ENCODE measurements around the gene SYCN.
"Not testable (repeated sequence)": the region's sequence is repeated elsewhere in the genome, so short reads cannot be mapped to it uniquely, and the experiment has no call there.

SYCN gene

DNA sequence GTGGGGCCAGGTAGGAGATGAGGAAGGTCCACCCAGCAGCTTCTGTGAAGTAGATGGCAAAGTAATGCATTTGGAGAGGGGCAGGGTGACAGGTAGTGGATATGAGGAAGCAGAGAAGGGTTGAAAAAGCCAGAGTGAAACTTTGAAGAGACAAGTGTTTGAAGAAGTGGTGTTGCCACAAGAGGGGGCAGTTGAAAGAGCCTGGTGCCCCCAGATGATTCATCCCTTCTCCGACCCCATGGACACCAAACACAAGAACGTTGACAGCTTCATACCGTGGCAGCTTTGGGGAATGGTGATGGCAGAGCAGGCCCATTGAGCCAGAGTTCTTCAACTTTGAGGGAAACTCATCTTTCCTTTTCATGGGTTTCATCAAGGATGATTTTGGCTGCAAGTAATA is 20.8 kb upstream of the SYCN start:
- DNase-seq (ENCODE audit: low spot score): no peak

DNA sequence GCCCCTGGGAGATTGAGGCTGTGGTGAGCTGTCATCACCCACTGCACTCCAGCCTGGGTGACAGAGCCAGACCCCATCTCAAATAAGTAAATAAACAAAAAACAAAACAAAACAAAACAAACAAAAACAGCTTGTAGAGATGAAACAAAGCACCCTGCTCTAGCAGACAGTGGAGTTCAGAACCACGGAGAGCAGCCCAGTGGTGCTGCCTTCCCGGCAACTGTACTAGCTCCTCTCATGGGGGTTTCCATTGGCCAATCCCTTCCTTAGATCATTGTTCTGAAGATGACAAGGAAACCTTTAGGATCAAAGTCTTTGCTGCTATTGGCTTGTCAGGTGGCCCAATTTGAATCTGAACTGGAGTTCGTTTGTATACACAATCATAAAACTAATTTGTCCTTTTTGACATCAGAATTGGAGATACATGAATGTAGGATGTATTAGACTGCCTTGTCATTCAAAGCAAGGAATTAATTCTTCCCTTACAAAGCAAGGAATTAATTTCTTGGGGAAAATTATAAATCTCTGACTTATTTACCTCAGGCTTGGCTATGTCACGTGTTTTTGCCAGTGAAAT is 19.7 kb upstream of the SYCN start:
- DNase-seq (ENCODE audit: low spot score): no peak

DNA sequence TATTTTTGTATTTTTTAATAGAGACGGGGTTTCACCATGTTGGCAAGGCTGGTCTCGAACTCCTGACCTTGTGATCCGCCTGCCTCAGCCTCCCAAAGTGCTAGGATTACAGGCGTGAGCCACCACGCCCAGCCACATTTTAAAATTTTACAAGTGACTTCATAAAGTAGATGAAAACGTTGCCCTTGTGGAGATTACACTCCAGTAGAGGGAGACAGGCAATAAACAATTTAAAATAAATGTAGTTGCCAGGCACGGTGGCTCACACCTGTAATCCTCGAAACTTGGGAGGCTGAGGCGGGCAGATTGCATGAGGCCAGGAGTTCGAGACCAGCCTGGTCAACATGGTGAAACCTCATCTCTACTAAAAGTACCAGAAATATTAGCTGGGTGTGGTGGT is 15.0 kb upstream of the SYCN start:
- DNase-seq (ENCODE audit: low spot score): not testable (repeated sequence)

DNA sequence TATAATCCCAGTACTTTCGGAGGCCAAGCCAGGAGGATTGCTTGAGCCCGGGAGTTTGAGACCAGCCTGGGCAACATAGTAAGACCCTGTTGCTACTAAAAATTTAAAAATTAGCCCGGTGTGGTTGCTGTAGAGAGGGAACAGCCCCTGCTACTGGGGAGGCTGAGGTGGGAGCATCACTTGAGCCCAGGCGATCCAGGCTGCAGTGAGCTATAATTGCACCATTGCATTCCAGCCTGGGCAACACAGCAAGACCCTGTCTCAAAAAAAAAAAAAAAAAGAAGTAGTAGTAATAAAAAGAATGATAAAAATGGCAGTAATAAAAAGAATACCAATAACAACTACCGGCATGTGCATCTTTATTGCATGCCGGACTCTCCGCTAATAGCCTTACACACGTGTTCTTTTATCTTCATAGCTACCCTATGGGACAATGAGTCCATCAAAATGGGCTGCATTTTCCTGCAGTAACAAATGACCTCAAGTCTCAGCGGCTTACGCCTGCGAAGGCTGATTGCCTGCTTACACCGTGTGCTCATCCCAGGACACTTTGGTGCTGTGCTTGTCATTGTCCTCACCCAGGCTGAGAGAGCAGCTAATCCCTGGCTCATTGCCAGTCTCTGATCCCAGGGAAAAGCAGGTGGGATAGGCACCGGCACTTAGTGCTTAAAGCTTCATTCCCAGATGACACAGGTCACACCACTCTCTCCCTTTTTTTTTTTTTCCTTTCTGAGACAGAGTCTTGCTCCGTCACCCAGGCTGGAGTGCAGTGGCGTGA is 14.4 kb upstream of the SYCN start:
- no peak for DNase-seq (ENCODE audit: low spot score)

DNA sequence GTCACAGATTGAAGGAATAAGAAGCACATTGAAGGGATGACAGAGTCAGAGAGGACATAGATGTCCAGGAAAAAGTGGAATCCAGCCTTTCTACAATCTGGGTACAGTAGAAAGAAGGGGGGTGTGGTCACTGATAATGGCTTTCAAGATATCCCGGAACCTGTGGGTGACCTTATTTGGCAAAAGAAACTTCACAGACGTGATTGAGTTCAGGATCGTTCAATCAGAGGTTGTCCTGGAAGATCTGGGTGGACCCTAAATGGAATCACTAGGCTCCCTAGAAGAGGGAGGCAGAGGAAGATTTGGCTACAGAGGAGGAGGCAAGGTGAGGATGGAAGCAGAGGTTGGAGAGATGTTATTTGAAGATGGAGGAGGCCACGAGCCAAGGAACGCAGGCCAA is 13.0 kb upstream of the SYCN start:
- no peak for DNase-seq (ENCODE audit: low spot score)

DNA sequence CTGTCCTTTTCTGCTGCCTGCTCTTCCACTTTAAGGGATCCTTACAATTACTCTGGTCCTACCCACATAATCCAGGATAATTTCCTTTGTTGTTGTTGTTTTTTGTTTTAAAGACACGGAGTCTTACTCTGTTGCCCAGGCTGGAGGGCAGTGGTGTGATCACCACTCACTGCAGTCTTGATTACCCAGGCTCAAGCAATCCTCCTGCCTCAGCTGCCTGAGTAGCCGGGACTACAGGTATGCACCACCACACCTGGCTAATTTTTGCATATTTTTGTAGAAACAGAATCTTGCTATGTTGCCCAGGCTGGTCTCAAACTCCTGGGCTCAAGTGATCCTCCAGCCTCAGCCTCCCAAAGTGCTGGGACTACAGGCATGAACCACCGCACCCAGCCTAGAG is 11.3 kb upstream of the SYCN start:
- DNase-seq (ENCODE audit: low spot score): not testable (repeated sequence)

DNA sequence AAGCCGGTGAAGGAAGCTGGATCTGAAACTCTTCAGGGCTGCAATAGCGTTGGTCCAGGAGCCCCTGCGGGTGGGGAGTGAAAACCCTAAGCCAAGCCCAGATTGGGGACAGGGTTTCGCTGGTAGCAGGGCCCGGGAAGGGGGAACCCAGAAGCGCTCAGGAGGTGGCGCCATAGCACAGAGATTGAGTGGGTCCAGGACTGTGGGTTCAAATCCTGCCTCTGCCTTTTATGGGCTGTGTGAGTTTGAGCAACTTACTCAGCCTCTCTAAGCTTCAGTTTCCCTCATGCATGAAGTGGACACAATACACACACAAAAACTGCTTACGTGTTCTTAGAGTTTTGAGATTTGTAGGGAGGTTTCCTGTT is 8.3 kb upstream of the SYCN start:
- DNase-seq (ENCODE audit: low spot score): peak; percentile 57

DNA sequence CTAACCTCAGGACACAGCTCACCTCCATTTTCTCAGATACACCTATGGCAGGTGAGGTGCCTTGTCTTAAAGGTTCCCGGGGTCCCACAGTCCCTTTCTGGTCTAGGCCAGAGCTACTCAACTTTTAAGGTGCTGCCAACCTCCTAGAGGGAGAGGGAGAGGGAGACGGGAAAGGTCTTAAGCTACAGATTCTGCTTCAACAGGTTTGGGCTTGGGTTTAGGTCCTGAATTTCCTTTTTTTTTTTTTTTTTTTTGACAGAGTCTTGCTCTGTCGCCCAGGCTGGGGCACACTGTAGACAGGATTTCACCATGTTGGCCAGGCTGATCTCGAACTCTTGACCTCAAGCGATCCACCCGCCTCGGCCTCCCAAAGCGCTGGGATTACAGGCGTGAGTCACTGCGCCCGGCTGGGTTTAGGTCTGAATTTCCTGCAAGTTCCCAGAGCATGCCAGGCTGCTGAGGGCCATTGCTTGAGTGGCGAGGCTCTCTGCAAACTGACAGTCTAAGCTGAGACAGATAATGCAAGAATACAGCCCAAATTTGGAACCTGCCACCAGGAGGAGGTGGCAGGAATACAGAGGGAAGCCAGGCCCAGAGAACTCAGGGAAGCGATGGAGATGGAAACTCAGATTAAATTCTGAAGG is 7.8 kb upstream of the SYCN start:
- DNase-seq (ENCODE audit: low spot score): no peak

DNA sequence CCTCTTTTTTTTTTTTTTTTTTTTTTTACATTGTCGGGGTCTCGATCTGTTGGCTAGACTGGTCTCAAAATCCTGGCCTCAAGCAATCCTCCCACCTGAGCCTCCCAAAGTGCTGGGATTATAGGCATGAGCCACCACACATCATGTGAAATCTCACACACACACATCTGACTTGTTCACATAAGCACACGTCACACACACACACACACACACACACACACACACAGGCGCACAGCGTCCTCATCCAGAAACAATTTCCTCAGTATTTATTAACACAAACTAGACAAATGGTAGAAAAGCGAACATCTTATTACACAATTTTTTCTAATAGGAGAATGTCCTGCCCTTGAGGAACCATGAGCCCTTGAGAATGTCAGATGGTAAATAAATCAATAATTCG is 5.1 kb upstream of the SYCN start:
- DNase-seq (ENCODE audit: low spot score): no peak

DNA sequence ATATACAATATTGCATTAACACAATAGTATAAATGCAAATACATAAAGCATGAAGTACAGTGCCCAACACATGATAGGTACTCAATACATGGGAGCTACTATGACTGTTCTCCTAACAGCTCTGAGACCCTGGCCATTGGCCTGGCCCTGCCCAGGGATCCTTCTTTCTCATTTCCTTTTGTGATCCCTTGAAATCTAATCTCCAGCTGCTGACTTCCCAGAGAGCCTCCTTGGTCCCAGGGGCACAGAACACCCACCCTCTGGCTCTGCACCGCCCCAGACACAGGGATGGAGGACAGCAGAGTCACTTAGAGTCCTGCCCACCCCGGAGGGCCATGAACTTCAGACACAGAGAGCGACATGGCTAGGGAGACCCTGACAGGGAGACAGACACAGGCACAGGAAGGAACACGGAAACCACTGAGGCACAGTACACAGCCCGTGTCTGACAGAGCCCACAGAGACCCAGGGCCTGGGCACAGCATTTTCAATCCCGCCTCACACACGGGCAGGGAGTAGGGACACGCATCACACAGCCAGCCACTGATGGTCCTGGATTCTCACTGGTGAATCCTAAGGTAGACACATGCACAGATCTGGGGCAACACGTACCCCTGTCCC is 4.2 kb upstream of the SYCN start:
- DNase-seq (ENCODE audit: low spot score): no peak

DNA sequence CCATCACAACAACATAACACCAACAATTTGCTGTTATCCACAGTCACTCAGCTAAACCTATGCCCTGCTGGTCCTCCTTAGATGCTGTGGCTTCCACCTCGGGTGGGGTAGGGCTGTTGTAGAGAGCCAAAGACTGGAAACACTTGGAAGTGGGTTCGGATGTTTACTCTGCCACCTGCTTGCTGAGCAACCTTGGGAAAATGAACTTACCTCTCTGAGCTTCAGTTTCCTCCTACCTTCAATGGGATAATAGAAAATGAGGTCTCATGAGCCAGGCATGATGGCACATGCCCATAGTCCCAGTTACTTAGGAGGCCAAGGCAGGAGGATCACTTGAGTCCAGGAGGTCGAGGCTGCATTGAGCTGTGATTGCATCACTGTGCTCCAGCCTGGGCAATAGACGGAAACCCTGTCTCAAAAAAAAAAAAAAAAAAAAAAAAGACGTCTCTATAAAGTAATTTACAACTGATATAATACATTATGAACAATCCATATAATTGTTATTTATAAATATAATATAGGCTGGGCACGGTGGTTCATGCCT is 3.3 kb upstream of the SYCN start:
- no peak for DNase-seq (ENCODE audit: low spot score)

DNA sequence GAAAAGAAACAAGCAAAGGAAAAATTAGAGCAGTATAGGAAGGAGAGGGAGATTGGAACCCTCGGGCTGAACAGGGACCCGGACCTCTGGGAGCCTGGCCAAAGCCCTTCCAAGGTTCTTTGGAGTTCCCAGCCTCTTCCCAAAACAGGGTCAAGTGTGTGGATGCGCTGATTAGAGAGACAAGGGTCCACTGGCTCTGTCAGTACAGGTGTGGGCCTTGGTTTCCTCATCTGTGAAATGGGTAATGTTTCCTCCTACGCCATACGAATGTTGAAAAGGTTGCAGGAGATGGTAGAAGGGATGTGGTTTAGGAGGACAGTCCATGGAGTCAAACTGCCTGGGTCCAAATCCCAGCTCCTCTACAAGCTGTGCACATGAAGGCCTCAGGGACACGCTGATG is 2.1 kb upstream of the SYCN start:
- no peak for DNase-seq (ENCODE audit: low spot score)

DNA sequence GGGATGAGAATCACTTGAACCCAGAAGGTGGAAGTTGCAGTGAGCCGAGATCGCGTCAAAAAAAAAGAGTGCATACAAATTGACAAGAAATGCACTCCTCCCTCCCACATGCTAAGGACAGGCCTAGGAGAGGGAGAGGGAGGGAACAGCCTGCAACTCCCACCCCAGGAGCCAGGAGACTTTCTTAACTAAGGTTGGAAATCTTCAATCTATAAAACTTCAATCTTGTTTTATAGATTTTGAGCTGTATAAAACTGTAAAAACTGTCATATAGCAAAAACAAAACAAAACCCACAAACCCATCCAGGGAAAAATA is 1.3 kb upstream of the SYCN start:
- DNase-seq (ENCODE audit: low spot score): no peak

DNA sequence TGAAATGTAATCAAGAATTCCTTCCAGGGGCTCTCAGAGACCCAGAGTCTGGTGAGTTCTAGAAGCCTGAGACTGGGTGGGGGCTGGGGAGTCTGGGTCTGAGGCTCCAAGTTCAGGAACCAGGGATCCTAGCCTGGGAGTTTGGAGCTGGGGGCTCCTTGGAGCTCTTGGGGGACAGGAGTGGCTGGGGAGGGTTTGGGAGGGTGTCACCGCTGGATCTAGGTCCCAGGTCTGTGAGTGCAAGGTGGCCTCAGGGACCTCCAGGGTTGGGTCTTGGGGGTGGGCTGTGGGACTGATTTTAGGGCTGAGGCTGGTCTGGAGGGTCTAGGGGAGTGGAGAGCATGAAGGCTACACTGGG is 1.1 kb downstream of the SYCN start:
- DNase-seq (ENCODE audit: low spot score): no peak

DNA sequence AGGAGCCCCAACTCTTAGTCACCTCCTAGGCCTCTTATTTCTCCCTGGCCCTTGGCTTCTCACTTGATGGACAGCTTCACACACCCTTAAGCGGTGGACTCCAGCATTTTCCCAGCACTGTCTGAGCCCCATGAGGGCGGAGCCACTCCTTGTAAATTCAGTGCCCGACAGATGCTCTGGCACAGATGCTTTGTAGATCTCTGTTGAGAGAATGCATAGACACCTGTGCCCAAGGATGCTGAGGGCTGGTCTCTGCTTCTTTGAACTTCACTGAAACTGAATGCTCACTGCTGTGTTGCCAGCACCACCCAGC is 3.3 kb downstream of the SYCN start:
- DNase-seq (ENCODE audit: low spot score): no peak

DNA sequence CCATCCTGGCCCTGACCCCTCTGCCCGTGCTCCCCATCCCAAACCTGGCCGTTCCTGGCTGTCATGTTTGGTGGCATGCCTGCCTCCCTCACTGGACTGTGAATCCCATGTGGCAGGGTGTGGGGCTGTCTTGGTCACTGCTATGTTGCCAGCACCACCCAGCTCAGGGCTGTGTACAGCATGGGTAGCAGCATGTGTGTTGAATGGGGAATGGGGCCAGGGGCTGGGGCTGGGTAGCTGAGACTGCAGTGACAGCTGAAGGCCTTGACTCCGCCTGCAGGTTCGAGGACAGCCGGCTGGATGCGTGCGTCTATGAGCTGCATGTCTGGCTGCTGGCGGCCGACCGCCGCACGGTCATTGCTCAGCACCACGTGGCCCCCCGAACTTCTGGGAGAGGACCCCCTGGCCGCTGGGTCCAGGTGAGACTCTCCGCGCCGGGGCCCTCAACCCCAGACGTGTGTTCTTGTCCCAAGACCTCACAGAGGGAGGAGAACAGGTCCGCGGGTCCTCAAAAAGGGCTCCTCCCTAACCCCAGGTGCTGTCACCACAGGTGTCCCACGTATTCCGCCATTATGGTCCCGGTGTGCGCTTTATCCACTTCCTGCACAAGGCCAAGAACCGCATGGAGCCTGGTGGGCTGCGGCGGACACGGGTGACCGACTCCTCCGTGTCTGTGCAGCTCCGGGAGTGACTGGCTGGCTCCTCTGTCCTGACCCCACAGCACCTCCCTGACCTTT is 3.8 kb downstream of the SYCN start:
- no peak for DNase-seq (ENCODE audit: low spot score)

DNA sequence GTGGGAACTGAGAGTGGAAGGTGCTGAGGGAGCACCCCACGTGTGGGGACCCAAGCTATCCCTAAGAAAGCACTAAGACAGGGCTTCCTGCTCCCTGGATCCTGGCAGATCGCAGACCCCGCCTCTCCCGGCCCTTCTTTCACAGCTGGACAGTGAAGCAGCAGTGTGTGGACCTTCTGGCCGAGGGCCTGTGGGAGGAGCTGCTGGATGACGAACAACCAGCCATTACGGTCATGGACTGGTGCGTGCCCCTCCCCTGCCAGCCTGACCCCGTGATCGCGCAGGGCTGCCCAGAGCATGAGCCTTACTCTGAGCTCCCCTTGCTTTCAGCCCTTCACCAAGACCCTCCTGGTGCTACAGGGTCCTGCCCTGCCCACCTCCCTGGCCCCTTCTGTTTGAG is 5.0 kb downstream of the SYCN start:
- no peak for DNase-seq (ENCODE audit: low spot score)

DNA sequence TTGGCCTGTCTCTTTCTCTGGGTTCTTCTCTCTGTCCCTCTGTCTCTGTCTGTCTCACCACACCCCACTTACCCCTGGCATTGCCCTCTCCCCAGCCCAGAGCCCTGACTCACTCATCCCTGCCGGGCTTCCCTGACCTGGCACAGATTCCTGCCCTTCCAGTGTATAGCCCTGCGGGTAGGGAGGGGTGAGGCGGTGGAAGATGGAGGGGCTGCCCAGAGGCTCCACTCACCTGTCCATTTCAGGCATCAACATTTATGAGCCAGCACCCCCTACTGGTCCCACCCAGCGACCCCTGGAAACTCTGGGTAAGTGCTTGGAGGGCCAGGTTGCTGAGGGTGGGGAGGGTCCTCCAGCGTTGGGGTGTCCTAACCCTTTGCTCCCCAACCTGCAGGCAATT is 6.3 kb downstream of the SYCN start:
- DNase-seq (ENCODE audit: low spot score): no peak

DNA sequence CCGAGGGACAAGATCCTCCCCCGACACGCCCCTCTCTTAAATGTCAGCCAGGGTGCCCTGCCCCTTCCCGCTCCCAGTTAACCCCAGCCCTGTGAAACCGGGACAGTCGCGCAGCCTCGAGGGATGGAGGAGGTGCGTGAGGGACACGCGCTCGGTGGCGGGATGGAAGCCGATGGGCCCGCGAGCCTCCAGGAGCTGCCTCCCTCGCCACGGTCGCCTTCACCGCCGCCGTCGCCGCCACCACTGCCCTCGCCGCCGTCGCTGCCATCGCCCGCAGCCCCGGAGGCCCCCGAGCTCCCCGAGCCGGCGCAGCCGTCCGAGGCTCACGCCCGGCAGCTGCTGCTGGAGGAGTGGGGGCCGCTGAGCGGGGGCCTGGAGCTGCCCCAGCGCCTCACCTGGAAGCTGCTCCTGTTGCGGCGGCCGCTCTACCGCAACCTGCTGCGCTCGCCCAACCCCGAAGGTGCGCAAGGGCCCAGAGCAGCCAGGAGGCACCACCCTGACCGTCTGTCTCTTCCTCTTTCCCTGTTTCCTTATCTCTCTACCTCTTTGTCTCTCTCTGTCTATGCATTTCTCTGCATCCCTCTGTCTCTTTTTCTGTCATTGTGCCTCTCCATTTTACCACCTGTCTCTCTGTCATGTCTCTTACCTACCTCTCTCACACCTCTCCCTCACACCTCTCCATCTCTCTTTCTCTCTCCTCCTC is 7.1 kb downstream of the SYCN start, which contains the start of gene NCCRP1:
NCCRP1 (plus strand) TSS at position 105 of the 703 bp plus-strand sequence; CDS start at position 124, 19 bp downstream.
- no peak for DNase-seq (ENCODE audit: low spot score)

DNA sequence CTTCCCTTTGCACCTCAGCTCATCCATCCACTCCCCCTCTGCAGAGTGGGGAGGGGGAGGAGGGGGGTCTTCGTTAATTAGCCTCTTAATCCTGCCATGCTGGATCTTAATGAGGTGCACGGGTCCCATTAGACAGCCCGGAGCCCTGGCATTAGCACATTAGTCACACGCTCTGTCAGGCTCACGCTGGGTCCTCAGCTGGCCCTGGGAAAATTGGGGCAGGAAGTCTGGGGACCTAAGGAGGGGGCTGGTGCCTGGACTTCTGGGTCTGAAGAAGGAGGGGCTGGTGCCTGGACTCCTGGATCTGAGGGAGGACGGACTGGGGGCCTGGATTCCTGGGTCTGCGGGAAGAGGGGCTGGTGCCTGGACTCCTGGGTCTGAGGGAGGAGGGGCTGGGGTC is 7.7 kb downstream of the SYCN start:
- no peak for DNase-seq (ENCODE audit: low spot score)

DNA sequence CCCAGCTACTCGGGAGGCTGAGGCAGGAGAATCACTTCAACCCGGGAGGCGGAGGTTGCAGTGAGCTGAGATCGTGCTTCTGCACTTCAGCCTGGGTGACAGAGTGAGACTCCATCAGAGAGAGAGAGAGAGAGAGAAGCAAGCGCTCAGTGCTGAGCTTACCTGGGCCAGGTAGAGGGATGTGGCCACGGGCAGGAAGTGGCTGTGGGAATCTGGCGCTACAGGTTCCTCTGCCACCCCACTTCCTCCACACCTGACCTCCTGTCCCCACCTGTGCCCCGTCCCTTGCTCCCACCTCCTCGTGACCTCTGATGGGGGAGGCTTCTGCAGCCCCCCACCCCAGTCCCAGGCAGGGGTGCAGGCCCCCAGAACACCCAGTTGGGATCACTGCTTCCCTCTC is 8.3 kb downstream of the SYCN start:
- peak; percentile 9 for DNase-seq (ENCODE audit: low spot score)
